GM18867 (cell line): ENCODE measurements around the gene DHX35.
"Not testable (repeated sequence)": the region's sequence is repeated elsewhere in the genome, so short reads cannot be mapped to it uniquely, and the experiment has no call there.

Source experiments
- ATAC-seq: cut with Tn5 transposase; IDR thresholded peaks from one replicate; pipeline ENCODE4 v1.9.1; 2021; ENCODE audit warnings: mild to moderate bottlenecking, moderate library complexity; ENCODE audit not compliant: unreplicated experiment

DHX35 gene

DNA sequence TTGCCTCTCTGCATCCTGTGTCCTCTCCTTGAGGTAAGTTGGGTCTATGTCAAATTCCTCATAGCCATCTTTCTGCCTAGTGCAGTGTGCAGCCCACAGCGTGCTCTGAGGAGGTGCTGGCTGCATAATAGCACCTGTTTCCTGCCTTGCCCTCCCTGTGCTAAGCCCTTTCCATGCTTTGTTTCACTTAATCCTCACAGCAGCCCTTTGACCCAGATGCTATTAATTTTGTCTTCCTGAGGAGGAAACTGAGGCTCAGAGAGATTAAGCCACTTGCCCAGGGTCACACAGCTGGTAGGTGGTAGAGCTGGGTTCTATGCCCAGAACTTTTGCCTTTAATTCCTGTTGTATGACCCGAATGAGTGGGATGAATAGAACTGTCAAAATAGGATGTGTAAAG is 22.5 kb upstream of the DHX35 start:
- no peak for ATAC-seq

DNA sequence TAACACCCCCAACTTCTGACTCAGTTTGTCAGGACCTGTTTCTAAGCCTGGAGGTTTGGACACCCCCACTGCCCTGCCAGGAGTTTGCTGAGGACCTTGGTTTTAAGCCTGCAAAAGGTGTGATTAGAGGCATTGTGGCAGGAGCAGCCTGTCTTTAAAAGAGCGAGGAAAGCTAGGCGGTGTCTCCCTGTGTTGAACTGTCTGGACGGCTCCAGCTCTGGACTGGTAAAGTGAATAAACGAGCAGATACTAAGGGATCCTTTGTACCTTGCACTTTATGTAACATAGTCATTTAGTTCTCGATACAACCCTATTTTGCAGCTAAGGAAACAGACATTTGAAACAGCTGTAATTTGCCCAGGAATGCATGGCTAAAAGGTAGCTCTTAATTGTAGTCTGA is 21.5 kb upstream of the DHX35 start:
- no peak for ATAC-seq

DNA sequence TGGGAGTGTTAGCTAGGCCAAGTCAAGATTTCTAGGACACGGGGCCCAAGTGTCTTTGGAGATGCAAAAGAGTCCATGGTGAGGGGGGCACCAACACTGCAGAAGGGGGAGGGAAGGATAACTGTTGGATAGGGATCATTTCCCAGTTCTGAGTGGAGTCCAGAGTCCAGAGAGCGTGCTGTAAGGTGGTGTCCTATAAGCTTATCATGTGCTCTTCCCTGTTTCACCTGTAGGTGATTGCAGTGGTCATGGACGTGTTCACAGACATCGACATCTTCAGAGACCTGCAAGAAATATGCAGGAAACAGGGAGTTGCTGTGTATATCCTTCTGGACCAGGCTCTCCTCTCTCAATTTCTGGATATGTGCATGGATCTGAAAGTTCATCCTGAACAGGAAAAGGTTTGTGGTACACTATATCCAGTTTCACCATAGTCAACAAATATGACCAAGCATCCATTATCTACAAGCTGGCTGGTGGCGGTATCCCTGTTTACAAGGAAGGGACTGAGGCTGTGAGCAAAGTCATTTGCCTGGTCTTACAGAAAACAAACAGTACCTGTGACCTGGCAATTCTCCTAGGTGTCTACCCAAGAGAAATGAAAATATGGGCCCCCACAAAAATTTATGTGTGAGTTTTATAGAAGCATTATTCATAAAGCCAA is 20.3 kb upstream of the DHX35 start:
- no peak for ATAC-seq

DNA sequence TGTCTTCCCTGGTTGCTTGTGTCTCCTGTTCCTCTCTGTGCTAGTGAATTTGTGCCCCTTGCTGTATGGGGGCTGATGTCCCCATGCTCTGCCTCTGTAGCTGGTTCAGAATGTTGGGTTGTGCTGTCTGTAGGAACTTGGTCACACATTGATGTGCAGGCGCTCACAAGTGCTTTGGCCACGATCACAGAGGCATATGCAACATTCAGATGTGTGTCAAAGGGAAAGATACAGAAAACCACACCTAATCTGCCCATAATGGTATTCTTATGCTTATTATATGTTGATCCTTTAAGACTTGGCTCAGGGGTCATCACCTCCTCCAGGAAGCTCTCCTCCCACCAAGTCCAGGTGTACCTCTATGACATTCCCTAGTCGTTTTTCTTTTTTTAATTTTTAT is 17.1 kb upstream of the DHX35 start:
- ATAC-seq, result no peak

DNA sequence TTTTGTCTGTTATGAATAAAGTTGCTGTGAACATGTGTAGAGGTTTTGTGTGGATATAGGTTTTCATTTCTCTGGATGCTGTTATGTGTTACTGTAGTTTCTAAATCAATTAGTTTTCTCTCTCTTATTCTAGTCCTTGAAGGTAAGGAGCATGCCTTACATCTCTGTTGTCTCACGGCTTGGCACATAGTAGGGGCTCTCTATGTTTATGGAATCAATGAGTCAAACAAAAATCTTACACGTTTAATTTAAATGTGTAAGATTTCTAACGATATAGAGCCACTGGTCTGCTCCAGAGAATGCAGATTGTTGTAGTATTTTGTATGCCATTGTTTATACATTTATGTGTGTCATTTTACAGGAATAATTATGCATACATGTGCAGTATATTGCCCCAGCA is 15.3 kb upstream of the DHX35 start:
- ATAC-seq, result no peak

DNA sequence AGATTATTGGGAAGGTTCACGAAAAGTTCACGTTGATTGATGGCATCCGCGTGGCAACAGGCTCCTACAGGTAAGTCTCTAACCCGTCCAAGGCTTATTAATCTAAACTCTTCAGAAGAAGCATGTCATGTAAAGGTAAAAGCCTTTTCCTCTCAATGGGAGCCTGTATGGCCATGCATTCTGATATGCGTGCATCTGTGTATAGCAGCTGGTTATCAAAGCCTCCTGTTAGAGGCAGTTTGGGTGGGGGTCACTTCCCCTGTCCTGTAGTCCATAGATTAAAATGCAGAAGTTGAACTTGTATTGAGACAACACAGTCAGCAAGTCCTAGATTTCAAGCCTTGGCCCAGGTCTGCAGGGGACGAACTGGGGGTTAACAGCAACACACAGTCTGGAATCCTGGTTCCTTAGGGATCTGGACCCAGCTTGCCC is 14.2 kb upstream of the DHX35 start:
- ATAC-seq, result no peak

DNA sequence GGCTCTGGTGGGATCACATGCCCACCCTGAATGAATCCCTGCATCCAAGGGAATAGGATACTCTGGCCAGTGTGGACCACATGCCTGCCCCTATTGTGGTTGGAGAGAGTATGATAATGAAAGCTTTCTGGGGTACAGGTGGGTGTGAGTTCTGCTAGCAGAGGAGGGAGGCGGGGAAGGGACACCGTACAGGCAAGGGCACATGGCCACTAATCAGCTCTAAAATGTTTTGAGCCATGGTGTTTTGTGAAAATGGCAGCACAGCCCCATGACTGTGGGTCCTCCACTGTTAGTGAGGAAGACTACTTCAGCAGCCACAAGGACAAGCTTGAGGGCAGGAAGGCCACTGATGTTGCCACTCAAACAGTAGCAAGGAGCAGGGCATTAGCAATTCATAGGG is 11.9 kb upstream of the DHX35 start:
- no peak for ATAC-seq

DNA sequence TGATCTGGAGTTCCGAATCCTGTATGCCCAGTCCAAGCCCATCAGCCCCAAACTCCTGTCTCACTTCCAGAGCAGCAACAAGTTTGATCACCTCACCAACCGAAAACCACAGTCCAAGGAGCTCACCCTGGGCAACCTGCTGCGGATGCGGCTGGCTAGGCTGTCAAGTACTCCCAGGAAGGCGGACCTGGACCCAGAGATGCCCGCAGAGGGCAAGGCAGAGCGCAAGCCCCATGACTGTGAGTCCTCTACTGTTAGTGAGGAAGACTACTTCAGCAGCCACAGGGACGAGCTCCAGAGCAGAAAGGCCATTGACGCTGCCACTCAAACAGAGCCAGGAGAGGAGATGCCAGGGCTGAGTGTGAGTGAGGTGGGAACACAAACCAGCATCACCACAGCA is 10.5 kb upstream of the DHX35 start:
- no peak for ATAC-seq

DNA sequence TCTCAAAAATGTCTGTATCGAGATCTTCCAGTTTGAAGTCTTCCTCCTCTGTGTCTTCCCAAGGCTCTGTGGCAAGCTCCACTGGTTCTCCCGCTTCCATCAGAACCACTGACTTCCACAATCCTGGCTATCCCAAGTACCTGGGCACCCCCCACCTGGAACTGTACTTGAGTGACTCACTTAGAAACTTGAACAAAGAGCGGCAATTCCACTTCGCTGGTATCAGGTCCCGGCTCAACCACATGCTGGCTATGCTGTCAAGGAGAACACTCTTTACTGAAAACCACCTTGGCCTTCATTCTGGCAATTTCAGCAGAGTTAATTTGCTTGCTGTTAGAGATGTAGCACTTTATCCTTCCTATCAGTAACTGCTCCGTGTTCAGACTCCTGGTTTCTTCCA is 10.0 kb upstream of the DHX35 start:
- ATAC-seq, result no peak

DNA sequence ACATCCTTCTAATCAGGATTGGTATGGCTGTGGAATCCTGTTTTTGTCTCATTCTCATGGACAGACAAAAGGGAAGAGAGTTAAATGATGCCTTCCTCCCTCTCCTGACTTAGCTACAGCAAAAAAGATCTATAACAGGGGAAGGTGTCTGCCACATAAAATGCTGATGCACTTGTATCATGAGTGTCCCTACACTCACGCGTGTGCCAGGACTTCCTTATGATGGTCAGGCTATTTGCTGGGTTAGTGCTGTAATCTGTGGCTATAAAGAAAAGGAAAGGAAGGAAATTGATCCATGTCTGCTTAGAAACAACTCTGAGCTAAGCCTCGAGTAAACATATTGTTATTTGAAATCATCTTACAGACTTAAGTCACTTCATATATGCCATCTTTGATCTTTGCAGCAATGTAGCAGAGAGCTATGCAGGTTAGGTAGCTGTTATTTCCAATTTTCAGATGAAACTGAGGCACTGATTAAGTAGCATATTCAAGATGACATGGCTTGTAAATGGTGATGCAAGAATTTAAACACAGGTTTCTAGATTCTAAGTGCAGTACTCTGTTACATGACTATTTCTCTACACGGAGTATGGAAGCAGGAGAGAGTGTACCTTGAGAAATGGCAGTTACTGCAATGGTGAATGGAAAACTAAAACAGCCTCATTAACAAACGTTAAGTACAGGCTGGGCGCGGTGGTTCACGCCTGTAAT is 8.4 kb upstream of the DHX35 start:
- ATAC-seq, result no peak

DNA sequence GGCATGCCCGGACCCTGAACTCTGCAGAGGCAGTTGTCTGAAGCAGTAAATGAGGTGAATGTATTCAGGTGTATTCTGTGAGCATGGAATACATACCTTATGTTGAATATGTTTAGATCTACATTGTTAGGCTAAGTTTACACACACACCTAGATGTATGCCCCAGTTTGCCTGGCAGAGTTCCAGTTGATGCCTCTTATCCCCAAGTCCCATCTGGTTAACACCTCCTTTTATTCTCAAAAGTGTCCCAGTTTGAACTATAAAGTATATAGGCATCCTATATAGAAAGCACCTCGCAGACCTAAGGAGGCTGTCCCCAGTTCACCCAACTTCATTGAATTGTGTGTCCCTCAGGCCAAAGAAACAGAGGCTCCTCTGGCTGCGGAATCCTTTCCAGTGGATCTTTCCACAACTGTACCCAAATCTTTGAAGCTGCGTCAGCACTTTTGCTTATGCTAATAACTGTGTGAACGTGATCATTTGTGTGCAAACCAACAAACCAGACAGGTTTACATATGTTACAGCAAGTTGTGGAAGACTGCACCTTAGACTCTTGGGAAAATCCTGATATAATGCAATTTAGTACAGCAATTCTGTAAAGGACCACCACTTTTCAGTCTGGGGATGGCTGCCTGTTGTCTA is 4.8 kb upstream of the DHX35 start:
- no peak for ATAC-seq

DNA sequence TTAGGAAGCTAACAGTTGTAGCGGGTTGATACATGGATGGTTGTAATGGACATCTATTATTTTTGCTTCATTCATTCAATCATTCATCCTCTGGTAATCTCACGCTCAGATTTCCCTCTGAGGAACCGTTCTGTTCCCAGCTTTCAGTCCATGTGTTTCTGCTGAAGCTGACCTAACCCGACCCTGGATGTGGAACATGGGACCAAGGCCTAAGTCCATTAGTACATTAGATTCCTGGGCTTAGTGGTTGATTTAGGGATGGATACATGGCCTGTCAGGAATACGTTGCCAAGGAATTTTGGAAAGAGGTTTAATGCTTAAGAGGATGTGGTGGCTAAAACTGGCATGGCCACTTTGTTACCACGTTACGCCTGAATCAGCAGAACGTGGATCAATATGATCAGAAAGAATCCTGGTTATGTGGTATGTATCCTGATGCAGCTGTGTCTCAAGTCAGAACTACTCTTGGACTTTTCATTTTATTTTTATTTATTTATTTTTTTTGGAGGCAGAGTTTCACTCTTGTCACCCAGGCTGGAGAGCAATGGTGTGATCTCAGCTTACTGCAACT is 4.1 kb upstream of the DHX35 start:
- ATAC-seq, result no peak

DNA sequence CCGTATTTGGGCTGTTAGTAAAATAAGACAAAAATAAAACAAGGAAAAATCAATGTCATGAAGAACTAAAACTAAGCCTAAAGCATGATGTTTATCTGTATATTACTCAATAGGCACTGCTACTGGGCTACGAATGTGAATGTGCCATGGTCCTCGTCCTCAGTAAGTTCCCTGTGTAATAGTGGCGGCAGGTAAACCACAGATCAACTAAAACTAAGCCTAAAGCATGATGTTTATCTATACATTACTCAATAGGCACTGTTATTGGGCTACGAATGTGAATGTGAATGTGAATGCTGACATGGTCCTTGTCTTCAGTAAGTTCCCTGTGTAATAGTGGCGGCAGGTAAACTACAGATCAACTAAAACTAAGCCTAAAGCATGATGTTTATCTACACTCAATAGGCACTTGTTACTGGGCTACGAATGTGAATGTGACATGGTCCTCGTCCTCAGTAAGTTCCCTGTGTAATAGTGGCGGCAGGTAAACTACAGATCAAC is 1.9 kb upstream of the DHX35 start:
- not testable (repeated sequence) for ATAC-seq

DNA sequence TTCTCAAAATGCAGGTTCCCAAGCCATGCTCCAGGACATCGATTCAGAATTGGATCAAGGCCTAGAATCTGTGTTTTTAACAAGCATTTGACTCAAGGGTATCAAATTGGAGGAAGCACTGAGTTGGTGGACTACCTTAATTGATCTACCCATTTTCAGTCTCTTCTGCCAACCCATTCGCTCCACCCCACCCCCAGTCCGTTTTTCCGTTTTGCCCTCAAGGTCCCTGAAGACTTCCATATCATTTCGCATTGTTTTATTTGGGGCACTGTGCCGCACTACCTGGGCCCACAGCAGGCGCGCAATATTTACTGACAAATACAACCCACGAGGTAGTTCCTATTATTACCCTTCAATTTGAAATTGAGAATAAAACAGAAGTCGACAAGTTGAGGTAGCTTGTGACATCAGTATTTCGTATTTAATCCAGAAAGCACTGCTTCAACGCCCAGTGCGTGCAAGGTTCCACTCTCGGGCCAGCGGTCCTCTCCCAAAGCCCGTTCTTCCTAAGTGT is 557 bp upstream of the DHX35 start:
- no peak for ATAC-seq

DNA sequence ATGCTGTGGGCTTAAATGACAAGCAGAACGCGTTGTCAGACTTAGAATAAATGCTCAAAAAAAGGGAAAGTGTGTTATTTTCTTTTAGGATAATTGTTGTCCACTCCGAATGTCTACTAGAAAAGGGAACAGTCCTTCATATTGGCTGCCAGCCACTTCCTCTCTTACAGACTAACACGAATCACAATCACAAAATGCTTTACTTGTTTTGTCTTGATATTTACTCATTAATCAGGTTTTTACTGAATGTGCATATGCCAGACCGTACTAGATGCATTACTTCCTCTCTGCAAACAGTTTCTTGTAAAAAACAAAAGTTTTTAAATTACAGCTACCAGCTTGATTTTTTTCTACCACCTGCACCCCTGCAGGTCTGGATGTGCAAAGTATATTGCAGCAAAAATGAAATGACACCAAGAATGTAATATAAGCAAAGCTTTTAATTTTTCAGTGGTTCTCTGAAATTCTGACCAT is 821 bp downstream of the DHX35 start:
- no peak for ATAC-seq

DNA sequence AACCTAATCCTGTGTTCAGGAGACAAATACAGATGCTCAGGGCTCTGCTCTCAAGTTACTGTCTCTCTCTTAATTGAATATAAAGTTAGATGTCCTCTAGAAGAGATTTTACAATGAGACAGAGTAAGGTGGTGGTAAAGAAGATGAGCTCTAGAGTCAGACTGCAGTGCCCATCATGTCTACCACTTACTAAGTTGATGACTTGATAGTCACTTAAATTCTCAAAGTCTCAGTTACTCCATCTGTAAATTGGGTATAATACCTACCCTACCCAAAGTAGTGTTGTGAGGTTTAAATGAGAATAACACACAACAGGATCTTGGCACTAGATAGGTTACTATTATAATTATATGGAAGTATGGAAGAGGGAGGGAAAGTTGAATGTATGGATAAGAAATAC is 1.6 kb downstream of the DHX35 start:
- ATAC-seq, result no peak

DNA sequence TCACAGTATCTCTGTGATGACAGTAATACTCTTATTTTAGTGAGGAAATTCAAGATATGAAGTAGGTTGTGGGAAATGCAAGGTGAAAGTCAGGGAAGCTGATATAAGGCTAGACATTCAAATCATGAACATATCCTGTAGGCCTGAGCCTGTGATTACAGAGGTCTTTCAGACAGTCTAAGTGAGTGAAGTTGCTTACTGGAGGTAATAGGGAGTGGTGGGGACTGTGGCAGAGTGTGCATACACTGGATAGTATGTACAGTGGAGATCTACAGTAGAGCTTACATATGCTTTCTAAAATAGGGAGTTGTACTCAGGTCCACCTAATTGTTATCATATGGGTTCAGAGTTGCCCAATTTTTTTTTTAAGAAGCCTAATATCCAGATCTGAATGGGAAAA is 3.1 kb downstream of the DHX35 start:
- no peak for ATAC-seq

DNA sequence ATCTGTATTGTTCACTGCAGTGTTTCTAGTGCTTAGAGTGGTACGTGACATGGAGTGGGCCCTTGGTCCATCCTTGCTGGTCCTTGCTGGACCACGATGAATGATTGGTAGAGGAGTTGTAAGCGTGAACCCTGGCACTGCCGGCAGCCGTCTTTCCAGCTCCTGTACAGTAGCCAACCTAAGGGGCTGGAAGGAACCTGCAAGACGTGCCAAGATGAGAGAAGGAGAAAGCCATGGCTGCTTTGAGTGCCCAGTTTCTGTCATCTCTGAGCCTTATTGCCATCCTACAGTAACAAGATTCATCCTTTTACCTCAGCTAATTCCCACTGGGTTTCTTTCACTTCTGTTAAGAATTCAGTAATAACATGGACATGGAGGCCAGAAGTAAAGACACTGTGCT is 5.9 kb downstream of the DHX35 start:
- ATAC-seq, result no peak

DNA sequence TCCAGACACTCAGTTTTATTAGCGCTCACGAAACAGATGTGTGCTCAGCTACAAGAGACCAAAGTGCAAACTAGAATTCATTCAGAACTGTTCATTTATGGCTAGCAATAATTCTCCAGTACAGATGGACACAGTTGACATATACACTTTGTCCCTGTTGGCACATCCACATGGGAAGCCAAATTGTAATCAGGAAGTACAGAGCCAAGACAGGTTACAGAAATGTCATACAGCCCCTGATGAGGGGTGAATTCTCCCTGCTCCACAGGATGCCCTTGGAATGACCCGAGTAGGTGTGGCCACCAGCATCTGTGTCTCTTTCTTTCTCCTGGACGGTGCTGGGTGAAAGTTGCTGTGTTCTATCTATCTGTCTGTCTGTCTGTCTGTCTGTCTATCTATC is 7.6 kb downstream of the DHX35 start:
- no peak for ATAC-seq

DNA sequence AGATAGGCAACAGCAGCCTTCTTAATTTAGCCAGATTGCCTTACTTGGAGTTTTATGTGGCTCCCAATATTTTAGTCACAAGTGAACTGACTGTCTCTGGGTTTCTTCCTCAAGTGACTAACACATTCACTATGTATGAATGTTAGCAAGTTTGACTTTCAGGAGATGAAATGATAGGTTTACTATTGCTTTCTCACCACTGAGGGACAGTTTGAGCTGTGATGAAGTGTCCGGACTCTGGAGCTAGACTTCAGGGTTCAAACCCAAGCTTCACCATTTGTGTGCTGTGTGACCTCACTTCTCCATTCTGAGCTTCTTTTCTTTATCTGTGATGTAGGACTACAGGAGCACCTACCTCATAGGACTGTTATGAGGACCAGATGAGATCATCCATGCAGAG is 8.2 kb downstream of the DHX35 start:
- ATAC-seq, result no peak

DNA sequence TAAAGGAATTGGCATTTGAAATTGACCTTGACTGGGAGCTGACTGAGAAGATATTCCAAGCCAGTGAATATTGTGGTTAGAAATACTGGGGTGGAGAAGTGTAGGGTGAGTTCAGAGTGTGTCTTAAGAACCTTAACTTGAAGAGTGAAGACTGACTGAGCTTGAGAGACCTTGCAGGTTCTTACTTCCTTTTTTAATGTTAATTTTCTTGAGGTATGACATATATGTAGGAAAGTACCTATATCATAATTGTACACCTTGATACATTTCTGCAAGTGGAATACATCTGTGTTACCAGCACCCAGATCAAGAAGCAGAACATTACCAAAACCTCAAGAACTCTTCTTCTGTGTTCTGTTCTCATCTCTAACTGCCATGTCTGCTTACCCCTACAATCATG is 11.0 kb downstream of the DHX35 start:
- ATAC-seq, result no peak

DNA sequence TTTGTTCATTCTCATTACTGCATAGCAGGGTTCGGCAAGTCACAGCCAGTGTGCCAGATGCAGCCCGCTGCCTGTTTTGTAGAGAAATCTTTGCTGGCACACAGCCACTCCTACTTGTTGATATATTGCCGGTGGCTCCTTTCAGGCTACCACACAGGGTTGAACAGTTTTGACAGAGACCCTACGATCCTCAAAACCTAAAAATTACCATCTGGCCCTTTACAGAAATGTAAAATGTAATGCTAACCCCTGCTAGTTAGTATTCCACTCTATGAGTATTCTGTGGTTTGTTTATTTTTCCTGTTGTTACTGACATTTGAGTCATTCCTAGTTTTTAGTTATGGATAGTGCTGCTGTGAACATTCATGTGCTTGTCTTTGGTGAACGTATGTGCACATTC is 11.5 kb downstream of the DHX35 start:
- no peak for ATAC-seq
